SJSA1 (cell line): ENCODE results near the gene ABL2. TPM values are rescaled to one million over a fixed set of nuclear protein-coding genes. Genes with fewer than 3 reads are reported as not detected.

Experiments
- DNase-seq, 2 experiments: peaks; one replicate each; pipeline ENCODE4 v3.0.0-alpha.2; 2015 to 2020; ENCODE audit warnings: low spot score in 2 of 2, low read depth in 1 of 2
- H3K27ac ChIP-seq: fragments of 250-450 bp; sonication (Bioruptor Pico); 2 replicates; pipeline ENCODE4 v1.5.1; 2020; ENCODE audit warnings: mild to moderate bottlenecking, moderate library complexity
- H3K27me3 ChIP-seq: fragments of 250-450 bp; sonication (Bioruptor Pico); replicated peaks from 2 replicates; pipeline ENCODE4 v1.5.1; 2020; ENCODE audit warnings: mild to moderate bottlenecking, moderate library complexity
- H3K36me3 ChIP-seq: fragments of 250-450 bp; sonication (Bioruptor Pico); 2 replicates; pipeline ENCODE4 v1.5.1; 2020; ENCODE audit warnings: mild to moderate bottlenecking
- H3K4me1 ChIP-seq: fragments of 250-450 bp; sonication (Bioruptor Pico); replicated peaks from 2 replicates; pipeline ENCODE4 v1.6.1; 2021; ENCODE audit warnings: mild to moderate bottlenecking
- H3K4me3 ChIP-seq: fragments of 250-450 bp; sonication (Bioruptor Pico); 2 replicates; pipeline ENCODE4 v1.5.1; 2020; ENCODE audit warnings: mild to moderate bottlenecking
- H3K9me3 ChIP-seq: fragments of 250-450 bp; sonication (Bioruptor Pico); replicated peaks from 2 replicates; pipeline ENCODE4 v1.5.1; 2020; ENCODE audit warnings: mild to moderate bottlenecking
- total RNA-seq: library from RNA; depleted of rRNA; stranded (reverse); fragments of >200 nt; shearing (Covaris generic); gene quantifications from 2 replicates; pipeline ENCODE4 v1.2.3, GENCODE V29; 2014

ABL2 gene
- total RNA-seq, 1 experiment from 2014 or later: 39.9 TPM

DNA sequence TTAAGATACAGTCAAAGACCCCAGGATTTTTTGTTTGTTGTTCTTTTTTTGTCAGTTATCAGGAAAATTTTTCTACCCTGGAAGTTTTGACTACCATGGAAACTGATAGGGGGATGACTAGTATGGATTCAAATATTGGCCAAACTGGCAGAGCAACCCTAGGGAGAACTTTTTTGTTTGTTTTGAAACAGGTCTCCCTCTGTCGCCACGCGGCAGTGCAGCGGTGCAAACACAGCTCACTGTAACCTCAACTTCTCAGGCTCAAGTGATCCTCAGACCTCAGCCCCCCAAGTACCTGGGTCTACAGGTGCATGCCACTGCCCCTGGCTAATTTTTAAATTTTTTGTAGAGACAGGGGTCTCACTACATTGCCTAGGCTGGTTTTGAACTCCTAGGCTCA, 101.0 kb downstream of the ABL2 start:
- no peak overlapping the region for H3K27ac ChIP-seq
- no peaks in the 10 kb centered on the region for H3K9me3 ChIP-seq
- no peak for DNase-seq
- no peak overlapping the region for H3K4me3 ChIP-seq
- H3K27me3 ChIP-seq: no peaks in the 10 kb centered on the region
- peaks cover 51% of the 10 kb centered on the region for H3K4me1 ChIP-seq
- peaks cover 92% of the 10 kb centered on the region for H3K36me3 ChIP-seq

DNA sequence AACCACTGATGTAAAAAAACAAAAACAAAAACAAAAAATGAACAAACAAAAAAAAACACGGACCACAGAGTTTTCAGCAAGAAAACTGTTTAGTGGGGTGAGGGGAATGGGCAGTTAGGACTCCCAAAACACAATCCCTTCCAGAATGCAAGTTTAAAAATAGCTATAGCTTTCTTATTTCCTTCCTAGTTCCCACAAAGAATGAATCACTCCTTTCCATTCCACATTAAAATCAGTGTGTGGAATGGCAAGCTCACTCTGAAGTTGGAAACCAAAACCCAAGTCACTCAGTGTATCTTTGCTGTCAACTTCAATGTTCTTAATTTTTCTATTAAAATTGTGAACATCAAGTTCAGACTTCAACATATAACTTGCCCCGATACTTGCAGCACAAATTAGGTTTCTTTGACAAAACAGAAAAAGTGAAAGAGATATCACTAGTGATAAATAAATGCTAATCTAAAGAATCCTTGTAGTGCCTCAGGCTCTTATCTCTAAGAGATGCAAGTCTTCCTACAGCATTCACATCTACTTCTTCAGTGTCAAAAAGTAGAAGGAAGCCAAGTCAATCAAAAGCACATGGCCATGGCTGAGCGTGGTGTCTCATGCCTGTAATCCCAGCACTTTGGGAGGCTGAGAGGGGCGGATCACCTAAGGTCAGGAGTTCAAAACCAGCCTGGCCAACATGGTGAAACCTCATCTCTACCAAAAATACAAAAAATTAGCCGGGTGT, 102.1 kb downstream of the ABL2 start:
- Histone ChIP-seq H3K36me3 (peaks cover 90% of the 10 kb centered on the region), H3K4me1 (peaks cover 51% of the 10 kb centered on the region)
- peak in 1 of 2 experiments; percentile 45 for DNase-seq

DNA sequence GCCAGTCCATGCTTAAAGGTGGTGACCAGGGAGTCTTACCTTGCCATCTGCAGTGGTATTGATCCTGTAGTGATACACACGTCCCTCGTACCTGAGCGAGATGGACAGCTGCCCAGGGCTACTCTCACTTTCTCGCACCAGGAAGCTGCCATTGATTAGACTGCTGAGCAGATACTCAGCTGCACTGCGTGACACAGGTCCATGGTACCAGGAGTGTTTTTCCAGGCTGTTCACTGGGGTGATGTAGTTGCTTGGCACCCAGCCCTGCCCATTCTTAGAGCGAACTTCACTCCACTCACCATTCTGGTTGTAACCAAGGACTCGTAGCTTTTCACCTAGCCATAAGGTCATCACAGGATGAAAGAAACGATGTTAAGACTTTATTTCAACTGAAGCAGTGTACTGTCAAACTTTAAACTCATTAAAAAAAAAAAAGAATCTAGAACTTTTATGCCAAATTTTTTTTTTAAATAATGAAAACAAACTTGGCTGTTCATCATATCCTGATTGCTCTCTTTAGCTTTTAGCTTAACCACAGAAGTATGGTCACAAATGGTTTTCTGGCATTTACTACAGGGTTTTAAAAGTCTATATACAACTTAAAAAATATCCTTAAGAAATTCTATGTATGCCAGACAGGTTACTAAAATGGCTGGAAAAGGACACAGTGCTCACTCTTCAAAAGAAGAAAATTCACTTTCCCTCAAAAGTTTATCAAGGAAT, 103.0 kb downstream of the ABL2 start:
- peak overlapping the region; percentile 21 for H3K27ac ChIP-seq
- H3K4me1 ChIP-seq: peaks cover 51% of the 10 kb centered on the region
- DNase-seq: no peak
- no peaks in the 10 kb centered on the region for H3K9me3 ChIP-seq
- H3K4me3 ChIP-seq: no peak overlapping the region
- H3K27me3 ChIP-seq: no peaks in the 10 kb centered on the region
- peaks cover 88% of the 10 kb centered on the region for H3K36me3 ChIP-seq

More for the DNA sequence above, 102.1 kb downstream of the ABL2 start:
- no peaks in the 10 kb centered on the region for H3K9me3 ChIP-seq
- peak overlapping the region; percentile 21 for H3K27ac ChIP-seq
- H3K4me3 ChIP-seq: no peak overlapping the region
- H3K27me3 ChIP-seq: no peaks in the 10 kb centered on the region

GRCh38 chr1:179124873-179125272, 104.6 kb downstream of the ABL2 start:
- no peak overlapping the region for H3K4me3 ChIP-seq
- H3K36me3 ChIP-seq: peaks cover 88% of the 10 kb centered on the region
- no peaks in the 10 kb centered on the region for H3K9me3 ChIP-seq
- peaks cover 36% of the 10 kb centered on the region for H3K4me1 ChIP-seq
- no peaks in the 10 kb centered on the region for H3K27me3 ChIP-seq
- DNase-seq: no peak
- 0 out of 2 replicates have a peak overlapping the region, but pooled peaks have one; percentile 13 for H3K27ac ChIP-seq

GRCh38 chr1:179121159-179121938, 108.1 kb downstream of the ABL2 start:
- no peak overlapping the region for H3K27ac ChIP-seq
- no peaks in the 10 kb centered on the region for H3K27me3 ChIP-seq
- no peaks in the 10 kb centered on the region for H3K9me3 ChIP-seq
- peak in 1 of 2 experiments; percentile 53 for DNase-seq
- H3K4me1 ChIP-seq: peaks cover 12% of the 10 kb centered on the region; the same call in 1 of the 2 replicates
- H3K36me3 ChIP-seq: peaks cover 94% of the 10 kb centered on the region
- no peak overlapping the region for H3K4me3 ChIP-seq

GRCh38 chr1:179120736-179121135, 108.7 kb downstream of the ABL2 start:
- Histone ChIP-seq H3K36me3 (peaks cover 94% of the 10 kb centered on the region), H3K4me3 (no peak overlapping the region), H3K27me3 (no peaks in the 10 kb centered on the region), H3K9me3 (no peaks in the 10 kb centered on the region), H3K4me1 (peaks cover 12% of the 10 kb centered on the region; the same call in 1 of the 2 replicates), H3K27ac (no peak overlapping the region)
- no peak for DNase-seq

GRCh38 chr1:179119513-179119912, 110.0 kb downstream of the ABL2 start:
- H3K27ac ChIP-seq: no peak overlapping the region
- peaks cover 94% of the 10 kb centered on the region for H3K36me3 ChIP-seq

GRCh38 chr1:179115181-179115580, 114.3 kb downstream of the ABL2 start:
- no peak for DNase-seq
- peaks cover 97% of the 10 kb centered on the region for H3K36me3 ChIP-seq
- no peak overlapping the region for H3K27ac ChIP-seq

More at GRCh38 chr1:179119513-179119912, 110.0 kb downstream of the ABL2 start:
- DNase-seq: no peak
- Histone ChIP-seq H3K4me1 (no peaks in the 10 kb centered on the region; the same call in 1 of the 2 replicates), H3K4me3 (no peak overlapping the region), H3K27me3 (no peaks in the 10 kb centered on the region), H3K9me3 (no peaks in the 10 kb centered on the region)

GRCh38 chr1:179108644-179109043, 120.8 kb downstream of the ABL2 start:
- Histone ChIP-seq H3K27ac (no peak overlapping the region), H3K9me3 (no peaks in the 10 kb centered on the region), H3K36me3 (peaks cover 96% of the 10 kb centered on the region), H3K4me1 (0 out of 2 replicates have a peak, but pooled peaks cover 4% of the 10 kb centered on the region), H3K4me3 (no peak overlapping the region), H3K27me3 (no peaks in the 10 kb centered on the region)
- DNase-seq: no peak

More at GRCh38 chr1:179115181-179115580, 114.3 kb downstream of the ABL2 start:
- no peaks in the 10 kb centered on the region for H3K27me3 ChIP-seq
- H3K9me3 ChIP-seq: no peaks in the 10 kb centered on the region
- H3K4me3 ChIP-seq: no peak overlapping the region
- H3K4me1 ChIP-seq: no peaks in the 10 kb centered on the region

- DNase-seq: no peak
- Histone ChIP-seq H3K36me3 (peaks cover 96% of the 10 kb centered on the region), H3K27ac (no peak overlapping the region), H3K4me1 (0 out of 2 replicates have a peak, but pooled peaks cover 4% of the 10 kb centered on the region), H3K4me3 (no peak overlapping the region), H3K27me3 (no peaks in the 10 kb centered on the region), H3K9me3 (no peaks in the 10 kb centered on the region)
Measured at GRCh38 chr1:179107706-179108629, 121.5 kb downstream of the ABL2 start.

GRCh38 chr1:179105393-179105792, 124.1 kb downstream of the ABL2 start:
- Histone ChIP-seq H3K9me3 (no peaks in the 10 kb centered on the region), H3K4me3 (no peak overlapping the region), H3K4me1 (0 out of 2 replicates have a peak, but pooled peaks cover 4% of the 10 kb centered on the region), H3K36me3 (peaks cover 95% of the 10 kb centered on the region), H3K27me3 (no peaks in the 10 kb centered on the region), H3K27ac (no peak overlapping the region)
- DNase-seq: no peak

GRCh38 chr1:179104611-179105250, 124.7 kb downstream of the ABL2 start:
- H3K27ac ChIP-seq: no peak overlapping the region
- H3K27me3 ChIP-seq: no peaks in the 10 kb centered on the region
- peaks cover 95% of the 10 kb centered on the region for H3K36me3 ChIP-seq
- H3K4me3 ChIP-seq: no peak overlapping the region
- no peak for DNase-seq
- H3K9me3 ChIP-seq: no peaks in the 10 kb centered on the region
- 0 out of 2 replicates have a peak, but pooled peaks cover 4% of the 10 kb centered on the region for H3K4me1 ChIP-seq
